Stimulated activated effector memory CD8-positive, alpha-beta T cell treated with anti-CD3 and anti-CD28 coated beads, Interleukin-12 subunit alpha, Interleukin-12 subunit beta, amount 100 ng/mL, for 72 hours (primary cell): ENCODE measurements around the gene LCNL1.

Experiments
- ATAC-seq: fragments of 150-1000 bp; cut with Tn5 transposase; 2 replicates; pipeline ENCODE4 v1.10.0; 2021
- DNase-seq, 2 donors: peaks; one replicate each; pipeline ENCODE4 v3.0.0; 2021 to 2022; ENCODE audit warnings: low spot score in 2 of 2
- H3K27ac Mint-ChIP-seq: one replicate; pipeline ENCODE4 v1.8.0; 2022; ENCODE audit warnings: mild to moderate bottlenecking, mixed read lengths
- H3K36me3 Mint-ChIP-seq: one replicate; pipeline ENCODE4 v1.8.0; 2022; ENCODE audit warnings: mild to moderate bottlenecking, mixed read lengths
- H3K4me1 Mint-ChIP-seq: one replicate; pipeline ENCODE4 v1.8.0; 2022; ENCODE audit warnings: mixed read lengths
- H3K4me3 Mint-ChIP-seq: one replicate; pipeline ENCODE4 v1.8.0; 2022; ENCODE audit warnings: mild to moderate bottlenecking, mixed read lengths
- H3K9me3 Mint-ChIP-seq: one replicate; pipeline ENCODE4 v1.8.0; 2022; ENCODE audit warnings: mixed read lengths

The LCNL1 gene

DNA sequence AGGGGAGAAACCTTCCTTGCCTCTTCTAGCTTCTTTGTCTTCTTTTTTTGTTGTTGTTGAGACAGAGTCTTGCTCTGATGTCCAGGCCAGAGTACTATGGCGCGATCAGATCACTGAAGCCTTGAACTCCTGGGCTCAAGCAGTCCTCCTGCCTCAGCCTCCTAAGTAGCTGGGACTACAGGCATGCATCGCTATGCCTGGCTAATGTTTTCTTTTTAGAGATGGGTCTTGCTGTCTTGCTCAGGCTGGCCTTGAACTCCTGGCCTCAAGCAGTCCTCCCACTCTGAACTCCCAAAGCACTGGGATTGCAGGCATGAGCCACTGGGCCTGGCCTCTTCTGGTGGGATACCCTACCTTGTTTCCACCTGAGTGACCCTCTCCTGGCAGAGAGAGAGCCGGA is 6.1 kb downstream of the LCNL1 start:
- no peak for DNase-seq
- Mint-ChIP-seq H3K27ac (no peak overlapping the region), H3K36me3 (peaks cover 11% of the 10 kb centered on the region), H3K4me3 (no peak overlapping the region), H3K4me1 (peaks cover 27% of the 10 kb centered on the region), H3K9me3 (no peaks in the 10 kb centered on the region)
- no peak for ATAC-seq

DNA sequence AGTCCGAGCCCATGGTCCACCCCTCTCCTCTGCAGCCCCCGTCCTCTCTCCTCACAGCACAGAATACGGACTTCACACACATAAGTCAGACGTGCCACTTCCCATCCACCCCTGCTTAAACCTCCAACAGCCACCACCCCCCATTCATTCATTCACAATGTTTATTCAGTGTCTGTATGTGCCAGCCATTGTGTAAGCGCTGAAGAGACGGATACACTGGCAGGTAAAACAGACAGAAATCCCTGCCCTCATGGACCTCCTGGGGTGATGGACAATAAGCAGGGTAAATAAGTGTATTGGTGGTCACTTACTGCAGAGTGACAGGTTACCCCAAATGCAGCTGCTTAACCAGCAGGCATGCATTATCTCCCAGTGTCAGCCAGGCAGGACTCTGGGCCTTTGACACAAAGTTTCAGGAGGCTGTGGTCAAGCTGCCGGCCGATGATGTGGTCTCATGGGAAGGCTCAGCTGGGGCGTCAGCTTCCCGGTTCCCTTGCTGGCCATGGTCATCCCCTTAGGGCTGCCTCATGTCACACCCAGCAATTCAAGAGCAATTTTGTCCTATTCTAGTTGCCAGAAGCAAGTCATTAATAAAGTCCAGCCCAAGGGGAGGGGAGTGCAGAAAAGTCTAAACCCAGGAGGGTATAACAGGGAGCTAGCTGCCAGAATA is 7.6 kb downstream of the LCNL1 start:
- ATAC-seq (no peak), DNase-seq (no peak)
- no peaks in the 10 kb centered on the region for H3K9me3 Mint-ChIP-seq
- H3K4me1 Mint-ChIP-seq: peaks cover 26% of the 10 kb centered on the region
- peak overlapping the region; percentile 79 for H3K4me3 Mint-ChIP-seq
- no peak overlapping the region for H3K27ac Mint-ChIP-seq
- peaks cover 14% of the 10 kb centered on the region for H3K36me3 Mint-ChIP-seq

DNA sequence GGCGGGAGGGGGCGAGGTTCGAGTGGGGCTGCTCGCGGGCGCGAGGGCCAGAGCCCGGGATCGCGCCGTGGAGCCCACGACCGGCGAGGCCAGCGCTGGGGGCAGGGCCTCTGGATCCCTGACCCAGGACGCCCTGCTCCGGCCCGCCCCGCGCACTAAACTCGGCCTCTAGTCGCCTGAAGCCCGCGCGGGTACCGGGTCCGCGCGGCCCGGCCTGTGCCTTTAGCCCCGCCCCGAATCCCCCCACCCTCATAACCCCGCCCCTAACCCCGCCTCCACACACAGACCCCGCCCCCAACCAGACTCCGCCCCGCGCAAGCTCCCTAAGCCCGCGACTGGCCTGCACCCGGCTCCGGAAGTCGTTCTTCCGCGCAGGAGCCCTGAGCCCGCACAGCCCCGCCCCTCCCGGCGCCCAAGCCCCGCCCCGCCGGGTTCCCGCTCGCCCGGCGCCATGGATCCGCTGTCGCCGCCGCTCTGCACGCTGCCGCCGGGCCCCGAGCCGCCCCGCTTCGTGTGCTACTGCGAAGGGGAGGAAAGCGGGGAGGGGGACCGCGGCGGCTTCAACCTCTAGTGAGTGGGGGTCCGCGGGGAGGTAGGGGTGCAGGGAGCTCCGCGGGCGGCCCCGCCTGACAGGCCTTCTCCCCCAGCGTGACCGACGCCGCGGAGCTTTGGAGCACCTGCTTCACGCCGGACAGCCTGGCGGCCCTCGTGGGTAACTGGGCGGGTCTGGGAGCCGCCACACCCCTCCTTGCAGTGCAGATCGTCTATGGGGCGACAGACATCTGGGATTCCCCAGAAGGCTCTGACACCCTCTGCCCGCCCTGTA is 9.4 kb downstream of the LCNL1 start, which contains the start of gene PAXX:
PAXX (plus strand) TSS at position 430 of the 826 bp plus-strand sequence; CDS start at position 452, 22 bp downstream.
- H3K4me3 Mint-ChIP-seq: peak within 1 kb of the TSS; percentile 79
- H3K4me1 Mint-ChIP-seq: peaks cover 37% of the 10 kb centered on the region
- peak; percentile 87 for ATAC-seq
- no peaks in the 10 kb centered on the region for H3K9me3 Mint-ChIP-seq
- DNase-seq: peak; percentile 94 to 98
- H3K27ac Mint-ChIP-seq: peak within 1 kb of the TSS; percentile 83
- H3K36me3 Mint-ChIP-seq: peaks cover 14% of the 10 kb centered on the region

DNA sequence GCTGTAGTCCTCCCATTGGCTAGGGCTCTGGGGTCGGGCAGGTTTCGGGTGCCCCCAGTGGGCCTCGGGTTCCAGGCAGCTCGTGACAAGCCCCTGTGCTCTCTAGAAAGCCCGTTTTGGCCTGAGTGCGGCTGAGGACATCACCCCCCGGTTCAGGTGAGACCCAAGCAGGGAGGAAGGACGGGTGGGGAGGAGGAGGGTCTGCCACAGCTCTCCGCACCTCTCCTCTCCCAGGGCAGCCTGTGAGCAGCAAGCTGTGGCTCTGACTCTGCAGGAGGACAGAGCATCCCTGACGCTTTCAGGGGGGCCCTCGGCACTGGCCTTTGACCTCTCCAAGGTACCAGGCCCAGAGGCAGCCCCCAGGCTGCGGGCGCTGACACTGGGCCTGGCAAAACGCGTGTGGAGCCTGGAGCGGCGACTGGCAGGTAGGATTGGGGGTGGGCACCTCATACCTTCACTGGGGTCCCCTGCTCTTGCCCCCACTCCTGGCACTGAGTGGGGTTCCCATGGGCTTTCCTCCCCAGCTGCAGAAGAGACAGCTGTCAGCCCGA is 10.1 kb downstream of the LCNL1 start:
- no peak for DNase-seq

DNA sequence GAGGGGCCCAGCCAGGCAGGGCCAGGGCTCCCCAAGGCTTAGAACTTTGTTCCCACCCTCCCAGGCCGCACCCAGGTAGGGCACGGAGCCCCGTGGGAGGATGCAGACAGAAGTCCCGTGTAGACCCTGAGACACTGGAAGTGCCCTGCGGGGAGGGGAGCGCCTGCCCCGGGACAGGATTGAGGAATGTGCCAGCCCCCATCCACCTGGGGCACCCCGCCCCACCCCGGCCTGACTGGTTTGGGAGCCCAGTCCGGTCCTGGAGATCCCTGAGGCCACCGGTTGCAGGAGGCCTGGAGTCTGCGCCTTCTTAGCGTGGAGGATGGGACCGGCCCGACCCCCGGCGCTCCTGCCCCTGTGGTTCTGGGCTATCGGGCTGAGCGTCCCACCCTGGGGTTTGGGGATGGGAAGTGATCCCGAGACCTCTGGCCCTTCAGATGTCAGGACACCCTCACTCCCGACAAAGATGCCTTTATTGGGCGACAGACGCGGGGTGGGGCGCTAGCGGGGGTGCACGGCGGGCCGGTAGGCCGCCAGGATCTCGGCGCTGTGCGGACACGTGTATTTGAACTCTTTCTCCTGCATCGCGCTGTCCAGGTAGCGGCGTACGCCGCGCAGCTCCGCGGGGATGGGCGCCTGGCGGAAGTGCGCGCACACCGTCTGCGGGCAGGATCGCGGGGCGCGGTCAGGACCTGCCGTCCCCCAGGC is 11.5 kb downstream of the LCNL1 start:
- Mint-ChIP-seq H3K9me3 (no peaks in the 10 kb centered on the region), H3K4me3 (peak overlapping the region; percentile 79), H3K27ac (peak overlapping the region; percentile 61), H3K4me1 (peaks cover 56% of the 10 kb centered on the region), H3K36me3 (peaks cover 26% of the 10 kb centered on the region)
- DNase-seq (no peak), ATAC-seq (no peak)

More for the DNA sequence above, 10.1 kb downstream of the LCNL1 start:
- no peak for ATAC-seq
- no peaks in the 10 kb centered on the region for H3K9me3 Mint-ChIP-seq
- H3K4me1 Mint-ChIP-seq: peaks cover 43% of the 10 kb centered on the region
- H3K27ac Mint-ChIP-seq: peak overlapping the region; percentile 83
- peak overlapping the region; percentile 79 for H3K4me3 Mint-ChIP-seq
- H3K36me3 Mint-ChIP-seq: peaks cover 20% of the 10 kb centered on the region

DNA sequence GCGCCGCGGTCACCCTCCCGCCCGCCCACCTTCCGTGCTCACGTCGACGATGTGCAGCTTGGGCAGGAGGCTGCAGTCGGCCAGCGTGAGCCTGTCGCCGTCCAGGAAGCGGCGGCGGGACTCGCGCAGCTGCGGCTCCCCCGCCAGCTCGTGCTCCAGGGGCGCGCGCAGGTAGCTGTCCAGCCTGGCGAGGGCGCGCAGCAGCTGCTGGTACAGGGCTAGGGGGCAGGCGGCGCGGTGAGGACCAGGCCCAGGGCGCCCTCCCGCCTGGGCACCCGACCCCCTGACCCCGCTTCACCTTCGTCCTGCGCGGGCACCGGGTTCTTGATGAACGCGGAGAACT is 12.1 kb downstream of the LCNL1 start:
- no peaks in the 10 kb centered on the region for H3K9me3 Mint-ChIP-seq
- H3K4me3 Mint-ChIP-seq: no peak overlapping the region
- peaks cover 26% of the 10 kb centered on the region for H3K36me3 Mint-ChIP-seq
- DNase-seq: peak in 1 of 2 donors; percentile 48
- ATAC-seq: no peak
- H3K4me1 Mint-ChIP-seq: peaks cover 61% of the 10 kb centered on the region
- no peak overlapping the region for H3K27ac Mint-ChIP-seq

DNA sequence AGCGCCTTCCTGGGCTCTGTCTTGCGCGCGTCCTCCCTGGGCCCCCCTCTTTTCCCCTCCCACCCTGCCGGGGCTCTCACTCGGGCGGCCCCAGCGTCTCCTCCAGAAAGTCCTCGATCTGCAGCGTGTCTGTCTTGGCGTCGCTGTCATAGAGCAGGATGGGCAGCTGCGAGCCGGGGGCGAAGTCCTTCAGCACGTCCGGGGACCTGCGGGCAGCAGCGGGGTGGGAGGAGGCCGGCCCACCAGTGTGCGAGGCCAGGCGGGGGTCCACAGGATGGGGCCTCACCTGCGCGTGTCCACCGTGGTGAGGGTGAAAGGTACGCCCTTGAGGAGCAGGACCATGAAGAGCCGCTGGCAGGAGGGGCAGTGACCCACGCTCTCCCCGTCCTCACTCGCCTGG is 12.6 kb downstream of the LCNL1 start:
- no peaks in the 10 kb centered on the region for H3K9me3 Mint-ChIP-seq
- H3K36me3 Mint-ChIP-seq: peaks cover 31% of the 10 kb centered on the region
- DNase-seq (no peak), ATAC-seq (no peak)
- H3K27ac Mint-ChIP-seq: no peak overlapping the region
- H3K4me1 Mint-ChIP-seq: peaks cover 66% of the 10 kb centered on the region
- no peak overlapping the region for H3K4me3 Mint-ChIP-seq

DNA sequence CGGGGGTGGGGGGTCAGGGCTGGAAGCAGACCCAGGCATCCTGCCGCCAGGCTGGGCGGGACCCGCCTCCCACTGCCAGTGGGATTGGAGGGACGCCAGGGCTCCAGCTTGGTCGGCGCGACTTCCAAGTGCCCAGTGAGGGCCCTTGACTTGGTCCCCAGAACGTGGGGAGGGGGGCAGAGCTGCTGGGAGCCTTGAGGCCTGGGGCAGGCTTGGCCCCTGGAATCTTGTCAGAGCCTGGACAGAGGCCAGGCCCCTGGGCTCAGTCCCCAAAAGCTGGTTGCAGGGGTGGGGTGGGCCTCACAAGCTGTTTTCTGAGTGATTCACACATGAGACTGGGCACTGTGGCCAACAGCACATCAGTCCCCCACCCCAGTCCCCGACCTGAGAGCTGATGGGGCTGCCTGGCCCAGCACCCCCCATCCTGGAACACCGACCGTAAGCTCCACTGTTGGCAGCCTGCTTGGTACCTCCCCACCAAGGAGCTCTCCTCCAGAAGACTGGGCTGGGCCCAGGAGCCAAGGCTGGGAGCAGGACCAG is 13.0 kb downstream of the LCNL1 start:
- Mint-ChIP-seq H3K4me3 (peak overlapping the region; percentile 69), H3K4me1 (peaks cover 67% of the 10 kb centered on the region), H3K27ac (peak overlapping the region; percentile 58), H3K36me3 (peaks cover 33% of the 10 kb centered on the region), H3K9me3 (no peaks in the 10 kb centered on the region)
- ATAC-seq (no peak), DNase-seq (no peak)

DNA sequence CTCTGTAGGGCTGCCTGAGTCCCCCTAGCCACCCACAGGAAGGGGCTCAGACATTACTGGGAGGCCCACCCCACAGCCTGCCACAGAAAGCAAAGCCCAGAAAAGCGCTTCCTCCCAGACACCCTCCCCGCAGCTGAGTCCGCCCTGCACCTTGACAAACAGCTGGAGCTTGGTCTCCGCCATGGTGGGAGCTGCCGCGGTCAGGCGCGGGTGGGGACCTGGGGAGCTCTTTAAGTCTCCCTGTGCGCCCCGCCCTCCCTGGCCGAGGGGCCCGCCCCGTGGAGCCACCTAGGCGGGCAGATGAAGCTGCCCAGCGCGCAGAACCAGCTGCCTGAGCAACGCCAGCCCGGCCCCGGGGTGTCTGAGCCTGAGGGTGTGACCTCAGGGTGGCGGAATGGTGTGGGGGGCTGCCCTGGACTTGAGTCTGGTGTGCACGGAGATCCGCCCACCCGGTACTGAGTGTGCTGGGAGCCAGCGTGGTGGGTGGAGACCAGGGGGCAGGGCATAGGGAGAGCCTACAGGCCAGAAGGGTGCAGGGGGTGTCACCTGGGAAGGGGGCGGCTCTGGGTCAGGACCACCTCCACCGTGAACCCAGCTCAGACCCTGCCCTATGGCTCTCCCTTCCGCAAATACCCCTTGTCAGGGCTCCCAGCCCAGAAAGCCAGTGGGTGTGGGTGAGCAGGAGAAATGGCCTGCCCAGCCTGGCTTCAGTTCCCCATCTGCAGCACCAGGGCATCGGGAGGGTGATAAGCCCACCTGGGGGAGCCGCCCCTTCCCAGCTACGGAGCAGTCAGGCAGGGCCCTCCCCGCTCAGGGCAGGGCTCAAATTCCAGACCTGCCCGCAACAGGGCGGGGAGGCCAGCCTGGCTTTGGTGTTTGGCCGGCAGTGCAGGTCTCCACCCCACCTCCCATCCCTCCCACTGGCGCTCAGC is 13.8 kb downstream of the LCNL1 start, which contains the start of gene CLIC3:
CLIC3 (minus strand) TSS at position 208 of the 932 bp plus-strand sequence; CDS start at position 183, 25 bp downstream.
- Mint-ChIP-seq H3K27ac (peak within 1 kb of the TSS; percentile 90), H3K36me3 (peaks cover 29% of the 10 kb centered on the region), H3K4me3 (peak within 1 kb of the TSS; percentile 69), H3K4me1 (peaks cover 60% of the 10 kb centered on the region), H3K9me3 (no peaks in the 10 kb centered on the region)
- DNase-seq: peak in 1 of 2 donors; percentile 75
- ATAC-seq: no peak

DNA sequence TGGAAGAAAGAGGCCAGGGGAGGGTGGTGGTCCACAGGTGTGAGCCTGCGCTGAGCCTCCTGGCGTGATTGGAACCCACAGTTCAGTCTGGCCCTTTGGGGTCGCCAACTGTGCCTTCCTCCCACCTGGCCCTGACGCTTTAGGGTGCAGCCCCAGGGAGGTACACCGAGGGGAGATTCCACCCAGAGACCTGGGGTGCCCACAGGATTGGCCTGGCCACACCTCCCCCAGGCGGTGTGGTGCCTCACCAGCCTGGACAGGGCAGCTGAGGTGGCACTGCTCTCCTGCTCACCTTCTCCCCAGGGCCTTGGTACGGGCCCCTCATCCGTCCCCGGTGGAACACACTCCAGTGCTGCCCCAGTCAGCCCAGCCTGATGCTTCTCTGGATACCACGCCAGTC is 14.6 kb downstream of the LCNL1 start:
- ATAC-seq: no peak
- DNase-seq: no peak
- Mint-ChIP-seq H3K9me3 (no peaks in the 10 kb centered on the region), H3K27ac (peak overlapping the region; percentile 90), H3K36me3 (peaks cover 27% of the 10 kb centered on the region), H3K4me1 (peaks cover 59% of the 10 kb centered on the region), H3K4me3 (peak overlapping the region; percentile 69)

DNA sequence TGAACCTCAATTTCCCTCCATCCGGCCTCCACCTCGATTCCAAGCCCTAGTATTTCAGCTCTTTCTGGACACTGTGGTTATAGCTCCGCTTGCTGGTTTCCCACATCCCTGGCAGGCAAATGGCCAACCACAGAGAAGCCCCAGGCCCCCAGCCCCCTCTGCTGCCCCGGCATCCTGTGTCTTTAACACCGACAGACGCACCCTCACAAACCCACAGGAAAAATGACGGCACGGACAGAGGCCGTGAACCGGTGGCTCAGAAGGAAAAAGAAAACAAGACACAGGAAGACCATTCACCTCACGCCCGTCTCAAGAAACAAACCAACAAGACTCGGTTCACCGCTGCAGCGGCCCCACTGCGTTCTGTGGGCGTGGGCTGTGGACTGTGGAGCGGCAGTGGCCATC is 15.0 kb downstream of the LCNL1 start:
- no peak for DNase-seq
- Mint-ChIP-seq H3K4me1 (peaks cover 59% of the 10 kb centered on the region), H3K9me3 (no peaks in the 10 kb centered on the region), H3K36me3 (peaks cover 27% of the 10 kb centered on the region), H3K4me3 (peak overlapping the region; percentile 69), H3K27ac (peak overlapping the region; percentile 90)
- ATAC-seq: peak; percentile 9

DNA sequence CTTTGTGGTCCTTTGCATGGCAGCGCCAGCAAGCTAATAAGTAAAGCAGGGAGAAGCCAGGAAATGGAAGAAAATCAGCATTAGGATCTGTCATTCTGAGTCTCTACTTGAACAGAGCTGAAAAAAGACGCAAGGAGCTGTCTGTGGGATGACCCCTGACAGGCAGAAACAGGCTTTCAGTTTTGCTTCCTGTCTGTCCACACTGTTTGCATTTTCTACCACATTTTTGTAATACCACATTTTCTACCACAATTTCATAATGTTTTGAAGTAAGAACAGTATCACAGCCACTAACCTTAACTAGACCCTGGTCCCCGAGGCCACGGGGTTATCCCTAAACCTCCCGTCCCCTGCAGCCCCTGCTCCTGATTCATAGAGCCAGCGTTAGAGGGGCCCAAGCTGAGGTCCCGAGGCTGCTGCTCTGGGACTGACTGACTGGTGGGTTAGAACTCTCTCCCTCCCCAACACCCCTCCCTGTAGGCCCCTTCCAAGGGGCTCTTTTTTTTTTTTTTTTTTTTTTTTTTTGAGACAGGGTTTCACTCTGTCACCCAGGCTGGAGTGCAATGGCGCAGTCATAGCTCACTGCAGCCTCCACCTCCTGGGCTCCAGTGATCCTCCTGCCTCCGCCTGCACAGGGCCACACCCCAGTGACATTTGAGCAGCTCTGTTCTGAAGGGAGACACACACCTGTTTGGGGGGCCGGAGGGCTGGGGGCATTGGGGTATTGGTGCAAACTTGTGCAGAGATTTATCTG is 17.6 kb downstream of the LCNL1 start:
- no peaks in the 10 kb centered on the region for H3K9me3 Mint-ChIP-seq
- peak overlapping the region; percentile 49 for H3K4me3 Mint-ChIP-seq
- peaks cover 56% of the 10 kb centered on the region for H3K4me1 Mint-ChIP-seq
- peak overlapping the region; percentile 51 for H3K27ac Mint-ChIP-seq
- H3K36me3 Mint-ChIP-seq: peaks cover 19% of the 10 kb centered on the region
- ATAC-seq (peak; percentile 88), DNase-seq (peak in 1 of 2 donors; percentile 83)

DNA sequence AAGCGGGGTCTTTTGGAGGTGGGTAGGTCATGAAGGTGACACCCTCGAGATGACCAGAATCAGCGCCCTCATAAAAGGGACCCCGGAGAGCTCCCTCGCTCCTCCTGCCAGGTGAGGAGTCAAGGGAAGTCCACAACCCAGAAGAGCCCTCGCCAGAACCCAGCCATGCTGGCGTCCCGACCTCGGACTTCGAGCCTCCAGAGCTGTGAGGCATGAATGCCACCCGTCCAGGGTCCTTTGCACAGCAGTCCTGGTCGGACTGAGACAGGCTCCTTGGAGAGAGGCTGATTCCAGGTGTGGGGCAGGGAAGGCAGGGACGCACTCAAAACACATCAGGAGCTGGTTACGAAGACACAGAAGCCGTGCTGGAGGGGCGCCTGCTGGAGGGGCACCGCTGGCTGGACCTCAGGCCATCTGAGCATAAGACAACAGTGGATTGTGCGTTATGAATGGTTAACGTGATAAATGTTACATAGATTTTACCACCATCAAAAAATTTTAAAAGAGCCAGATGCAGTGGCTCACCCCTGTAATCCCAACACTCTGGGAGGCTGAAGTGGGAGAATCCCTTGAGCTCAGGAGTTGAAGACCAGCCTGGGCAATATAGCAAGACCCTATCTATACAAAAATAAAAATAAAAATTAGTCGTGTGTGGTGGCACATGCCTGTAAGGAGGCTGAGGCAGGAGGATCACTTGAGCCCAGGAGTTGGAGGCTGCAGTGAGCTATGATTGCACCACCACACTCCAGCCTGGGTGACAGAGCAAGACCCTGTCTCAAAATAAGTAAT is 19.3 kb downstream of the LCNL1 start:
- DNase-seq: no peak
- Mint-ChIP-seq H3K36me3 (peaks cover 27% of the 10 kb centered on the region), H3K27ac (no peak overlapping the region), H3K9me3 (no peaks in the 10 kb centered on the region), H3K4me3 (no peak overlapping the region), H3K4me1 (peaks cover 58% of the 10 kb centered on the region)
- no peak for ATAC-seq
